Colonic mucosa (tissue), 4 donors: ENCODE data around the gene PGM2. TPM values are rescaled to one million over a fixed set of nuclear protein-coding genes. Genes with fewer than 3 reads are reported as not detected.

Experiments
- DNase-seq: peaks from one replicate; pipeline ENCODE4 v3.0.0-alpha.2; 2020
- H3K27ac ChIP-seq: fragments of 200-600 bp; one replicate; pipeline ENCODE4 v1.8.0; 2021
- H3K27me3 ChIP-seq: fragments of 200-600 bp; one replicate; pipeline ENCODE4 v1.8.0; 2021
- H3K36me3 ChIP-seq: fragments of 200-600 bp; one replicate; pipeline ENCODE4 v1.8.0; 2021
- H3K4me1 ChIP-seq: fragments of 200-600 bp; one replicate; pipeline ENCODE4 v1.8.0; 2021; ENCODE audit warnings: mild to moderate bottlenecking
- H3K4me3 ChIP-seq: fragments of 200-600 bp; one replicate; pipeline ENCODE4 v1.8.0; 2021
- H3K9ac ChIP-seq, 2 donors: one replicate each; pipeline ENCODE4 v1.7.0; 2013; ENCODE audit warnings: control low read depth in 2 of 2, low read depth in 2 of 2, low read length in 2 of 2
- H3K9me3 ChIP-seq: fragments of 200-600 bp; one replicate; pipeline ENCODE4 v1.8.0; 2021
- intact Hi-C: fragments of 100-400 bp; cut with DNase I; formaldehyde crosslinking; loops from one replicate; pipeline ENCODE4 v1.14.1; 2022
- total RNA-seq, 2 donors: library from RNA; stranded (reverse); fragmentation: NEBNext Ultra II Directional in 1 of 2; extraction: Animal tissue kit (Norgen Biotek cat#: 25700) in 1 of 2; gene quantifications; one replicate each; pipeline ENCODE4 v1.2.1, GENCODE V29; 2021
- TF ChIP-seq, protein P1 (sequence below): fragments of 200-600 bp; IDR thresholded peaks from one replicate; pipeline ENCODE4 v1.8.0; 2022; ENCODE audit warnings: antibody characterized with exemption, mild to moderate bottlenecking
- donor health status: healthy.
- donor health status: DM: no; HTN: no; CAD: no.
- donor health status: DM: no; HTN: no; CAD: no.

PGM2 gene
- total RNA-seq, 2 donors from 2014 or later: 32.6 to 37.2 TPM

- H3K36me3 ChIP-seq: no peaks in the 10 kb centered on the region
- no peak overlapping the region for H3K9ac ChIP-seq
- no peaks in the 10 kb centered on the region for H3K27me3 ChIP-seq
- H3K4me3 ChIP-seq: no peak overlapping the region
- TF ChIP-seq, protein P1, sequence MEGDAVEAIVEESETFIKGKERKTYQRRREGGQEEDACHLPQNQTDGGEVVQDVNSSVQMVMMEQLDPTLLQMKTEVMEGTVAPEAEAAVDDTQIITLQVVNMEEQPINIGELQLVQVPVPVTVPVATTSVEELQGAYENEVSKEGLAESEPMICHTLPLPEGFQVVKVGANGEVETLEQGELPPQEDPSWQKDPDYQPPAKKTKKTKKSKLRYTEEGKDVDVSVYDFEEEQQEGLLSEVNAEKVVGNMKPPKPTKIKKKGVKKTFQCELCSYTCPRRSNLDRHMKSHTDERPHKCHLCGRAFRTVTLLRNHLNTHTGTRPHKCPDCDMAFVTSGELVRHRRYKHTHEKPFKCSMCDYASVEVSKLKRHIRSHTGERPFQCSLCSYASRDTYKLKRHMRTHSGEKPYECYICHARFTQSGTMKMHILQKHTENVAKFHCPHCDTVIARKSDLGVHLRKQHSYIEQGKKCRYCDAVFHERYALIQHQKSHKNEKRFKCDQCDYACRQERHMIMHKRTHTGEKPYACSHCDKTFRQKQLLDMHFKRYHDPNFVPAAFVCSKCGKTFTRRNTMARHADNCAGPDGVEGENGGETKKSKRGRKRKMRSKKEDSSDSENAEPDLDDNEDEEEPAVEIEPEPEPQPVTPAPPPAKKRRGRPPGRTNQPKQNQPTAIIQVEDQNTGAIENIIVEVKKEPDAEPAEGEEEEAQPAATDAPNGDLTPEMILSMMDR: no peak
- intact Hi-C loops: no loop called here
- no peak for DNase-seq
- H3K9me3 ChIP-seq: no peaks in the 10 kb centered on the region
- no peak overlapping the region for H3K27ac ChIP-seq
- H3K4me1 ChIP-seq: no peaks in the 10 kb centered on the region
These were observed 79.2 kb downstream of the PGM2 start for GRCh38 chr4:37905533-37906169.

DNA sequence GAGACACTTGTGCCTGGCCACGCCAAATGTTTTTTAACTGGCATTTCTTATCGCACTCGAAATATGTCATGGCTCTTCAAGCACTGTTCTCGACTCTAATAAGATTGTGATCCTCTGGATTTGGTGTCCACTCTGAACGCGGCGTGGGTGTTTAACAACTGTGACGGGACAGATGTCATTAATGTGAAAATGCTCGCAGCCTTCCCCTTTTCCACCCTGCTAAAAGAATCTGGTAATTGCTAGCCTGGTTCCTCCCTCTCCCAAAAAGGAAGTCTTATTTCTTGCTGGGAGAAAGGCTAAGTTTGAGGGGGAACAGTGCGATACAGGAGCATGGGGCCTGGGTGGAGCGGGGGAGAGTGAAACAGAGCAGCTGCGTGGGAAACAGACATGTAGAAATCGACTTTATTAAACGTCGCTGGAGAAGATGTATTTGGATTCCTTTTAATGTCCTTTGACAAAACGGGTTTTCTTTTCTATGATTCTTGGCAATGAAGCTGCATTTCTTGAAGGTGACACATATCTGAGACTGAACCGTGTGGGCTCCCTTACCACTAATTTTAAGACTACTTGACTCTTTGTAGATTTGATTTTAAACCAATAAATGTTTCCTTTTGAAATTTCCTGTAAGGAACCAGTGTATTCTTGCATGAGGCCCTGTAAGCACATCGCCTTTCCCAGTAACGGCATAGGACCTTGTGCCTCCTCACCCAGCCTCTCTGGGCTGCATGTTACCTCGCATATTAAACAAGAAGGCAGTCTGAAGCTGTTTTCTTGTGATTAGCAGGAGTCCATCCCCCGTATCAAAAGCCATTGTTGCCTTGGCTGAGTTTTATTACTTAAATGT is 82.2 kb downstream of the PGM2 start:
- TF ChIP-seq, protein P1: no peak
- no peaks in the 10 kb centered on the region for H3K36me3 ChIP-seq
- no peak for DNase-seq
- no peak overlapping the region for H3K4me3 ChIP-seq
- H3K4me1 ChIP-seq: no peaks in the 10 kb centered on the region
- H3K9me3 ChIP-seq: no peaks in the 10 kb centered on the region
- H3K27me3 ChIP-seq: no peaks in the 10 kb centered on the region
- no peak overlapping the region for H3K27ac ChIP-seq
- no peak overlapping the region for H3K9ac ChIP-seq
- intact Hi-C loops: no loop called here

GRCh38 chr4:37909332-37910090 is 83.0 kb downstream of the PGM2 start:
- Histone ChIP-seq H3K36me3 (no peaks in the 10 kb centered on the region), H3K9ac (no peak overlapping the region), H3K9me3 (no peaks in the 10 kb centered on the region), H3K27me3 (no peaks in the 10 kb centered on the region), H3K4me3 (no peak overlapping the region), H3K4me1 (no peaks in the 10 kb centered on the region), H3K27ac (no peak overlapping the region)
- TF ChIP-seq, protein P1: no peak
- intact Hi-C loops: no loop called here
- no peak for DNase-seq

DNA sequence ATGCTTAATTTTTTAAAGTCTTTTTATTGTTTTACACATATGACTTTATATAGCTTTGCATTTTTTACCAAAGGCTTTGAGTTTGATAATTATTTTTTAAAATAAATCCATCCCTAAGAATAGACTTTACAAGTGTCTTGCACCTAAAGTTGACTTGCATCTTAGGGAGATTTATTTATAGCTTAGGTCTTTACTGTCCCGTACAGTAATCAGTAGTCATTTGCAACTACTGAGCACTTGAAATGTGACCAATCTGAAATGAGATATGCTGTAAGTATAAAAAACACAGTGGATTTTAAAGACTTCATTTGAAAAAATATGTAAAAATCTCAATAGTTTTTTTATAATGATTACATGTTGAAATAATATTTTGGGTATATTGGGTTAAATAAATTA is 83.6 kb downstream of the PGM2 start:
- DNase-seq: no peak
- intact Hi-C loops: no loop called here
- TF ChIP-seq, protein P1: no peak

More for the DNA sequence above, 83.6 kb downstream of the PGM2 start:
- Histone ChIP-seq H3K4me1 (no peaks in the 10 kb centered on the region), H3K9ac (no peak overlapping the region), H3K27me3 (no peaks in the 10 kb centered on the region), H3K9me3 (no peaks in the 10 kb centered on the region), H3K36me3 (no peaks in the 10 kb centered on the region), H3K27ac (no peak overlapping the region), H3K4me3 (no peak overlapping the region)

Other genes starting within 250 kb of the PGM2 start
- 10 to 100 TPM; 24.4 to 48.2 TPM for gene RELL1, start 140.3 kb upstream of the PGM2 start, total RNA-seq
- 10 to 100 TPM; 55.3 to 77.4 TPM for gene TBC1D1, start 64.4 kb downstream of the PGM2 start, total RNA-seq
- under 1 TPM in 1 of 2 donors, not detected in 1; 0.91 TPM for gene PTTG2, start 133.7 kb downstream of the PGM2 start, total RNA-seq